Activated CD4-positive, alpha-beta T cell treated with anti-CD3 and anti-CD28 coated beads, Interleukin-2, Interleukin-6, amounts not matched to agents 100 ng/mL and 50 ng/mL, durations not matched to agents 16 hours and 8 hours (primary cell): Measurements from ENCODE around the gene BMP7.
"Not testable (repeated sequence)": the region's sequence is repeated elsewhere in the genome, so short reads cannot be mapped to it uniquely, and the experiment has no call there.

ENCODE experiments used
- DNase-seq: peaks from one replicate; pipeline ENCODE4 v3.0.0-alpha.2; 2020

The BMP7 gene

GRCh38 chr20:57264908-57265335, 1.5 kb downstream of the BMP7 start:
- not testable (repeated sequence) for DNase-seq

DNA sequence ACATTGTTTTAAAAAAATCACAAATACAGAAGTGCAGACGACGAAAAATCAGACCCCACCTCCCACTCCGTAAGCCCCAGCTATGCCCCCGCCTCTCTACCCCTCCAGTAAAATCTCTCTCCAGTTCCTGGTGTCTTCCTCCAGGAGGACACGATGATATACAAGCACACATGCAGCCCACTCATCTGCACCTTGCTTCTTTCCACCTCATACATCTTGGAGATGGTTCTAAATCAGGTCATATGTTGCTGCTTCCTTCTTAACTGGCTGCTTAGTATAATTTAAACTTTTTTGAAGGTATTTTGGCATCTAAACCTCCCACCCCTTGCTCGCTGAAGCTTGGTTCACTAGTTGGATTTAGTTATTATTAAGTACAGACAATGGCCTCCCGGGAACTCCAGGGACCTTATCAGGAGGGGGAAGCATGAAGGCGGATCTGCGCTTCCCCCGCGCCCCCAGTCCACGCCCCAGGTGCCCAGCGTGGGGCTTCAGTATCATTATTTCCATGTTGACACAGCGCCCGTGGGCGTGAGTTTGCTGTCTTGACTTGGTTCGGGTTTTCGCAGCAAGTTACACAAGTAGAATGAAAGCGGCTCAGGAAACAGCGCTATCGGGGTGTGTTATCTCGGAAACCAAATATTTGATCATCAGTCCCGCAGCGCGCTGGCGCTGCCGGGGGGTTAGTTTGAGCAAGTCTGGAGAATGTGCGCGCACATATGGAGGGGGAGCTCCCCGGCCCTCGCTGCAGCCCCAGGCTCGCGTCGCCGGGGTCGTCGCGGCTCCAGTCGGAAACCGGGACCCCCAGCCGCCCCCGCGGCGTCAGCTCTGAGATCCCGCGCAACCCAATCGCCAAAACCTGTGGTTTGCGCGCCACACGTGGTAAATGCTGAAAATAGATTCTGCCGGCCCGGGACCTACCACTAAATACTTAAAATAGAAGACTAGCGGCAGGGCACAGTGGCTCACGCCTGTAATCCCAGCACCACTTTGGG, 2.3 kb downstream of the BMP7 start:
- DNase-seq = no peak

GRCh38 chr20:57262784-57263609, 3.4 kb downstream of the BMP7 start:
- DNase-seq = no peak

GRCh38 chr20:57262301-57262700, 4.1 kb downstream of the BMP7 start:
- DNase-seq = no peak

DNA sequence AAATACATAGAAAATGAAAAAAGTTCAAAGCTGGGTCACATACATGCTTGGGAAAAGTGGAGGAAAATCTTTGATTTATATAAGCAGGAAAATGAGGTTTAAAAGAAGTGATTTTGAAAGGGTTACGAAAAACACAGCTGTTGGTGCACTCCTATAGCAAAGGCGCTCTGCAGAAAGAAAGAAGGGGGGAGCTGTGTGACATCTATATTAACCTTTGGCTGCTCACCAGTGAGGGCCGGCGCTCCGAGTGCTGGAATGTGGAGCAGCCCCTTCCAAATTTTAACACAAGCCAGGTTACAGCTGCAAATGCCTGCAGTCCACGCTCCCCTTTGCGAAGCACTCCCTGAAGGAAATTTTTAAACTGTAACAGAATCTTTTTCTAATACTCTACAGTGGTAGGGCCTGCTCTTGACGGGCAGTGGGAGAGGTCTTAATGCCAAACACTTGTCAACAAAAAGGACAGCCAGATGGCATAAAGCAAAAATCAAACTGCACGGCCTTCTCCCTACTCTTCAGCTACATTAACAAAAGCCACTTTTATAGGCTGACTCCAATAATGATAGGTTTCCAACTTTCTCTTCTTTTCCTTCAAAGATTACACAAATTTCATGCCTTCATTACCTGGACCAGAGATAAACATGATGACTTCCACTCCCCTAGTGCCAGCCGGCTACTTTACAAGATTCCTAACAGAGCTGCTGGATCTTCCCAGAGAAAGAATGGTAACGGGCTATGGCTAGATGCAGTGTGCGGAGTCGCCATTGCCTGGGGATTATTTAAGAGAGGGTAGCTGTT, 4.8 kb downstream of the BMP7 start:
- DNase-seq = no peak

DNA sequence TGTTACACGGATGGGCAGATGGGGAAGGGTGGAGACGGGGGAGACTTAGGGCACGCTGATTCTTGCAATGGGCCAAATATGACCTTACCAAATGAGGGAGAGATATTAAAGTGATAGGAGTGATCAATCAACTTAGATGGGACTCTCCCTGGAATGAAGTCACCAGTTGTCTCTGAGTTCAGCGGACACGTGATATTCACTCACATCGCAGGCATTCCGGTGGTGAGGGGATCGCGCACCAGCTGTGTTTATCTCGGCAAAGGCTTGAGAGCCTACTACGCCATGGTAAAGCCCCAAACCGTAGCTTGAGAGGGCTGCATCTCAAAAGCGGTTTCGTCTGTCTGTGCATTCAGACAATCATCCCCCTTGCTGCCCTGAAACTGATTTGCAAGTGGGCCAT, 5.5 kb downstream of the BMP7 start:
- DNase-seq = no peak

DNA sequence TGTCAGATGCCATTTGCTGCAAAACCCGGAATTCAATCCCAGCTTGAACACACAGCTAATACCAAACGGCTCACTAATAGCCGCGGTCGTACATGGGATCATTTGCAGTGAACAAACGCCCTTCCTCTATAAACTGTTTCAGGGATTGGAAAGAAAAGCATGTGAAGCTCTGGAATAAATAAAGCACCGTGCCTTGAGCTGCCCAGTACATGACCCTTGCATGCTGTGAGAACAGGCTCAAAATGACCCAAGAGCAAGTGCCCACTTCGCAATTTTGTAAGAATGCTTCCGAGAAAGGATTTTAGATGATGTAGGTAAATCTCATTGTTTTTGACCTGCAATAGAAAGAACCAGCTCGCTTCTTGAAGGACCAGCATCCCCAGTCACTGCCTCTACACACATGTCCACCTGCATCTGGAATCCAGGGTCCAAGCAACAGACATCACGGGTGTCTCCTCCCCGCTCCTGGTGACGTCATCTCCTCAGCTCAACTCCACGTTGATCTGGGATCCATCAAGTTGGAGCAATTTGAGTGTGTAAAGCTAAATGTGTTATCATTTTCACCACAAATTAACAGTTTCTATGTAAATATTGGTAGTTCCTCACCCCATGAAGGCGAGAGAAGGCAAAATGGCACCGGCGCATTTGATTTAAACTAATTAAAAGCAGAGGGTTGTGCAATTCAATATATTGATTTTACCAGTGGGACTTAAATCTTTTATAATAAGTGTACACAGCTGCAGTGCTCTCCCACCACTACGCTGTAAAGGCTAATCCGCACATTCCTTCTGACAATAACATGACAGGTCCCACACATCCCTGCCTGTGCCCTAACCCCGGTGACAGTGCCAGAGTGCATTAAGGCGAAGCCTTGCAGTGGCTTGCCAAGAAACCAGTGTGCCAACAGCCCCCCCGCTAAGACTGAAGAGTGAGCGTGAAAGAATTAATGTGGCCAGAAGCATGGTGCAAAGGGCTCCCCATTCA, 6.2 kb downstream of the BMP7 start:
- no peak for DNase-seq

DNA sequence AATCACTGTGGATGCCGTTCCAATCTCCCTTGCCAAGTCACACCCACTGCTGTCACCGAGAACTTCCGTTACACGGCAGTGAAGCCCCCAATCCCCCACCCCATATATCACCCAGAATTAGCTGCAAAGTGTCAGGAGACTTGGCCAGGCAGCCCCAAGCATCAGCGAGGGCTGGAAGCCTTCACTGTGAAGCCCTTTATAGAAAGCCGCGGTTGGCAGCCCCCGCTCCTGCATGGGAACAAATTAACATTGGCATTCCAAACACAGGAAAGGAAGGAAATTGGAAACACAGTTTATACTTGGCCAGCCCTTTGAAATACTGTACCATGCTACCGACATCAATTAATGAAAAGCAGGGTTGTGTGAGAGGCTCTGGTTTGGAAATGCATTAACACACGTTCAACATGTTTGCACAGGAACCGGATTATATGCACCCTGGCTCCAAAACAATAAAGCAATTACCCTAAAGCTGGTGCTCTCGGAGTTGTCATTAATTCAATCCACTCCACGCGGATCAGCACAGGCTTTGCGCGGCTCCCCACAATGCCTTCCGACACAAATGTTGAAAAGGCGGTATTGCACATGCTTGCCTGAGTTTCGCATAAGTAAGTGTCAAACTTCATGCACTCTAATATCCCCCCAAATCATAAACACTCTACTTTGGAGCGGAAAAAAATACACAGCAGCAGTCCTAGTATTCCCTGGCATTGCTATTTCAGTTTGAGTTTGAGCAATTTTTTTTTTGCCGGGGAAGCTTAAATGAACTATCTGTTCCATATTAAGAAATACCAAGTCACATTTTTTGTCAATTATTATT, 7.1 kb downstream of the BMP7 start:
- no peak for DNase-seq

DNA sequence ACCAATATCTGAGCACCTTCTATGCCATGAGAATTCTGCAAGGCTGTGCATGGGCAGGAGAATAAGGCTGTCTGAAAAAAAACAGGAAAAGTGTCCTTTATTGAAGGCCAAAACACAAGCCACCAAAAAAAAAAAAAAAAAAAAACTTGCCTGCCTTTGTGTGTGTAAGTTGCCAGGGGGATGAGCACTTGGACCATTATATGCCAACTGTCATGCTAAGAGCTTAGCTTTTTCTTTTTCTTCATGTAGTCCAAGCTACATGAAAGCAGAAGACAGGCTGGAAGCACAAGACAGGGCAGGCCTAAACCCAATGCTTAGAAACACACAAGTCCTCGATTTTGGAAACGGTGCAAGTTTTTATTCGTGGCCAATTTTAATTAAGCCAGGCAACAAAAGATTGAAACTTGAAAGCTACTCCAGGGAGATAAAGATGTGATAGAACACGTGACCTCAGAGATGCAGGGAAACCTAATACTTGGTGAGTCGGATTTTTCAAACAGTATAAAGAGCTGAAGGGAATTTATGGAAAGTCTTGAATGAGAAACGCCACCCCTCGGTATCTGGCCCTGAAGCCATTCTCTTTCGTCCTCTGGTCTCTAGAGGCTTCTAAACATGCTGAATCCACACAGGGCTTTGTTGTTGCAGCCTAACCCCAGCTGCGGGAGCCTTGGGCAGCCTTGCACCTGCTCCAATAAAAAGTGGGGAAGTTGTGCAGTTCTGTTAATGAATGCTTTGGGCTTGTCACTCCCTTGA, 8.6 kb downstream of the BMP7 start:
- DNase-seq = no peak

- no peak for DNase-seq
These were observed 9.5 kb downstream of the BMP7 start for GRCh38 chr20:57256908-57257307.

DNA sequence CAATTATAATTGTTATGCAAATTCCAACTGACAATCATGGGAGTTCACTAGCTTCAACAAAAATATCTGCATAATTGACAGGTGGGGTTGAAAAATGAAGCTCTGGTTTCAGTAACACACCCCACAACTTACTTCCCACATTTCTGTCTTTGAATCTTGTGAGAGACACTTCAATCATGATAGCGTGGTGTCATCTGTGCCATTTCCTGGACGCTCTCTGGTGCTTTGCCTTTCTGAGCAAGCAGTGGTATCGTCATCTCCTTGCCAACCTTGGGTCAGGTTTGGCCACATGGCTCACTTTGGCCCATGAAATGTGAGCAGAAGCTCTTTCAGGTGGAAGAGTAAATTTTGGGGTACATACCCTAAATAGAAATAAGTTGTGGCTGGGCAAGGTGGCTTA, 10.2 kb downstream of the BMP7 start:
- DNase-seq = no peak

- DNase-seq = no peak
These were observed 11.3 kb downstream of the BMP7 start for GRCh38 chr20:57255183-57255582.

GRCh38 chr20:57252559-57253162, 13.8 kb downstream of the BMP7 start:
- no peak for DNase-seq

DNA sequence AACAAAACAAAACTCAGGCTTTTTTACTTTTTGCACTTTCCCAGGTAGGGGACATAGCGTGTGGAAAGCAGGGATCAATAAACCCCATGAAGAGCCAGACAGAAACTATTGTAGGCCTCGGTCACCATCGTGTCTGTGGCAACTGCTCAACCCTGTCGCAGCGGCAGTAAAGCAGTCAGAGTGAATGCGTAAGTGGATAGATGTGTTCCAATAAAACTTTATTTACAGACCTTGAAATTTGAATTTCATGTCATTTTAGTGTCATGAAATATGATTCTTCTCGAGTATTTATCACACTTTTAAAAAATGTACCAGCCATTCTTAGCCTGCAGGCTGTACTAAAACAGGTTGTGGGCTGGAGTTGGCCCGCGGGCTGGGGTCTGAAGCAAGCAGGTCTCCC, 14.5 kb downstream of the BMP7 start:
- no peak for DNase-seq

- peak; percentile 9 for DNase-seq
These were observed 15.1 kb downstream of the BMP7 start for GRCh38 chr20:57251344-57251743.

- peak; percentile 33 for DNase-seq
These were observed 15.7 kb downstream of the BMP7 start for GRCh38 chr20:57250607-57251343.

GRCh38 chr20:57249772-57250171, 16.7 kb downstream of the BMP7 start:
- DNase-seq = no peak

DNA sequence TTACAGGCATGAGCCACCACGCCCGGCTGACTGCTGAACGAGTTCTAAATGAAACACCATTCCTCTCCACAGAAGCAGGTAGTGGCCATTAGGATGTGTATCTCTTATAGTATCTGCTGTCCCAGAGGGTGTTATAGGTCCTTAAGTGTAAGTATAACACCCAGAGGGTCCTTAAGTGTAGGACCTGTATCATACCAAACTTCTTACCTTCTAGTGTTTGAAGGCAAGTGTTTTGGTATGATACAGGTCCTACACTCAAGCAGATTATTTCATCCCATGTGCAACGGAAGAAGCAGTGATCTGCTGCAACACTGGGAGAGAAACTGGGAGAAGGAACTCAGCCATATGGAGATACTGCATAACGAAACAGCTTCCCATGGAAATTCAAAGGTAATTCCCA, 17.4 kb downstream of the BMP7 start:
- DNase-seq = no peak
